NCI-H524 treated with DMSO at 0.1 percent for 48 hours (cell line): ENCODE results near the gene CLASP2.
"Not testable (repeated sequence)": the region's sequence is repeated elsewhere in the genome, so short reads cannot be mapped to it uniquely, and the experiment has no call there.

Source experiments
- DNase-seq: peaks from one replicate; lab custom pipeline; 2025; lab: John Stamatoyannopoulos, UW

CLASP2 gene

DNA sequence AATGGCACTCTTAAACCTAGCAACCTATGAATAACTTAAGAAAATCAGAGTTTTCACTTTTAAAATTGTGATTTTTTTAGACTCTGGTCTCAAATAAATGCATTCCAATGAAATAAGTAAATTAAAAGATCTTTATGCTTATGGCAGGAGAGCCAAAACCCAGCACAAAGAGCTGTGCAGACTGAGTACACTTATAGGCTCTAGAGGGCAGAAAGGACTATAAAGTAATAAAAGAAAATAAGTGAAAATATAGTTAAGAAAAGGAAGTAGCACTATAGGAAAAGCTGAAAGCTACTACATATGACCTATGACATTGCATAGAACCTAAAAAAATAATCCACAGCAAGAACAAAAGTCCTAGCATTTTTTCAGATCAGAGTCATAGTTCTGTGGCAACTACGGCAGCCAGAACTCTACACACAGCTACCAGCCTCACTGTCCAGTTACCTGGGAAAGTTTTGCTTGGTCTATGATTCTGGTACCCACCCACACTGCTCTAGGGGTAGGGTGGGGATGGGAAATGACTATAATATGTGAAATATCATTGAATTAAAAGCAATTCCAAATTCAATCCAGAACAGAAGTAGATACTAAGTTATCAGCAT, 30.5 kb downstream of the CLASP2 start:
- no peak for DNase-seq

DNA sequence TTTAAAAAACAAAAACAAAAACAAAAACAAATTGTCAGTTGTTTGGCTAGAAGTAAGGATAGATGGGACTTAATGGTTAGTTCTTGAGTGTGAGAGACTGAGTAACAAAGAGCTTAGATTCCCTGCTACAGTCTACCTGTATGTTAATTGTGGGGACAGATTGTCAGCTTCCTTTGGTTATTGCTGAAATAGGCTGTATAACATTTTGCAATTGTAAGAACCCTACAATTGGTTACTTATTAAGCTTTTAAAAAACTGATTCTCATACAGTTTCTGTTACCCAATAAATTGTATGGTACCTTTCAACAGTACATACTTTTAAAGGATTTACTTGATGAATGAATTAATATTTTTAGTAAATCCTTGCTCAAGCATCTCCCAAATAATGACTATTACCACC, 35.3 kb downstream of the CLASP2 start:
- DNase-seq: no peak

DNA sequence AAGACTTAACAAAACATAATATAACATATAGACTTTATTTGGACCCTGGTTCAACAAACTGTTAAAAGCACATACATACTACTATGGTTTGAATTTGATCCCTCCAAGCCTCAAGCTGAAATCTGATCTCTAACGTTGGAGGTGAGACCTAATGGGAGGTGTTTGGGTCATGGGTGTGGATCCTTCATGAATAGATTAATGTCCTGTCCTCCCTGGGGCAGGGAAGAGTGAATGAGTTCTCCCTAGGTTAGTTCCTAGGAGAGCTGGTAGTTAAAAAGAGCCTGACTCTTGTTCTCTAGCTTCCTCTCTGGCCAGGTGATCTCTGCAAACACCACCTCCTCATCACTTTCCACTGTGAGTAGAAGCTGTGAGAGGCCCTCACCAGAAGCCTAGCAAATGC, 36.4 kb downstream of the CLASP2 start:
- no peak for DNase-seq

DNA sequence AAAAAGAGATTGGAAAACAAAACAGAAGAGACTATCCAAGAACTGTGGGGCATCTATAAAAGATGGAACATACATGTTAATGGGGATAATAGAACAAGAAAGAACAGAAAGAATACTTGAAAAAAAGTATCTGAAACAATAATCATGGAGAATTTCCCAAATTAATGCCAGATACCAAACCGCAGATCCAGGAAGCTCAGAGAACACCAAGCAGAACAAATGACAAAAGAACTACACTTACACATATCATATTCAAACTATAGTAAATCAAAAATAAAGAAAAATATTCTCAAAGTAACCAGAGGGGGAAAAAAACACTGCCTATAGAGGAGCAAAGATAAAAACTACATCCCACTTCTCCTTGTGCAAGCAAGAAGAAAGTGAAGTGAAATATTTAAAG, 40.0 kb downstream of the CLASP2 start:
- DNase-seq: no peak

DNA sequence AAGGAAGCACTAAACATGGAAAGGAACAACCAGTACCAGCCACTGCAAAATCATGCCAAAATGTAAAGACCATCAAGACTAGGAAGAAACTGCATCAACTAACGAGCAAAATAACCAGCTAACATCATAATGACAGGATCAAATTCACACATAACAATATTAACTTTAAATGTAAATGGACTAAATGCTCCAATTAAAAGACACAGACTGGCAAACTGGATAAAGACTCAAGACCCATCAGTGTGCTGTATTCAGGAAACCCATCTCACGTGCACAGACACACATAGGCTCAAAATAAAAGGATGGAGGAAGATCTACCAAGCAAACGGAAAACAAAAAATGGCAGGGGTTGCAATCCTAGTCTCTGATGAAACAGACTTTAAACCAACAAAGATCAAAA, 44.6 kb downstream of the CLASP2 start:
- not testable (repeated sequence) for DNase-seq

DNA sequence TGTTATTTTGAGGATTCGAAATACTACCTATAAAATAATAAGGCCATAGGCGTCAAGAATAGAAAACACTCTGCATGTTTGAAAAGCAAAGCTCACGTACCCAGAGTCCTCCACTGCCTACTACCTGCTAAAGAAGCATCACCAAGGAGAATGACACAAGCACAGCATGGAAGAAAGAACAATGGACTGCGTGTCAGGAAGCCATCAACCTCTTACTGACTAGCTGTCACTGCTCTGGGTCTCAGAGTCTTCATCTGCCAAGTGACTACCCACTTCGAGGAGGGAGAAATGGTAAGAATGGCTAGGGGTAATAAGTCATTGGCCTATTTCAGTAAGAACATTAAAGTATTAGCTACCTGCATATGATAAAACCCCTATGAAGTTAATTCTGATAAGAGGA, 49.4 kb downstream of the CLASP2 start:
- DNase-seq: no peak

DNA sequence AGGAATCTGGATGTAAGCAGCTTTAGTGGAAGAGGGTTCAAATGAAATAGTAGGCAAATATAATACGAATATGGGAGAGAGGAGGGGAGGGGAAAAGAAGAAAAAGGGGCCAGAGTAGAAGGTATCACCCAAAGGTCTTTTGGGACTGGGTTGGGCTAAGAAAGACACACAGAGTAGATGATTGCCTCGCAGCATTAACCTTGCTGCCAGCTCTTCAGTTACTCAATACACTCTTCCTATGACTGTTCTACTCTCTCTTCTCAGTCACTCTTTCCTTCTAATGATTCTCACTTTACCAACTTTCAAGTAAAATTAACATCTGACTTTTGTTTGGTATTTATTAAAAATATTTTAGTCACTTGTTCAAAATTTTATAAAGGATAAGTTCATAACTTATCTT, 52.8 kb downstream of the CLASP2 start:
- DNase-seq: no peak

DNA sequence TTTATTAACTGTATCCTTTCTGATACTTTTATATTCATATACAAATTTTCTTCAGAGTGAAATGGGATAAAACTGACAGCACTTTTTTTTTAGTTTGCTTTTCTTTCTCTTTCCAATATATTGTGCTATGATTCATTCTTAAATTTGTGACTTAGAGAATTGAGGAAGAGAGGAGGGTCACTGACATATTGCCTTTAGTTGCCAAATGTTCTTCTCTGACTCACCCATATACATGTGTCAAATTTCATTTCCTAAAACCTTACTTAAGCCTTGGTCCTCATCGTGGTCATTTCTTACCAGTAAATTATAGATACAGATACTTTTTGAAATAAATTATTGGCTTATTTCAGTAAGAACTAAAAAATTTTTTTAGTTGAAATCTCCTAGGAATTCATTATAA, 53.9 kb downstream of the CLASP2 start:
- no peak for DNase-seq

DNA sequence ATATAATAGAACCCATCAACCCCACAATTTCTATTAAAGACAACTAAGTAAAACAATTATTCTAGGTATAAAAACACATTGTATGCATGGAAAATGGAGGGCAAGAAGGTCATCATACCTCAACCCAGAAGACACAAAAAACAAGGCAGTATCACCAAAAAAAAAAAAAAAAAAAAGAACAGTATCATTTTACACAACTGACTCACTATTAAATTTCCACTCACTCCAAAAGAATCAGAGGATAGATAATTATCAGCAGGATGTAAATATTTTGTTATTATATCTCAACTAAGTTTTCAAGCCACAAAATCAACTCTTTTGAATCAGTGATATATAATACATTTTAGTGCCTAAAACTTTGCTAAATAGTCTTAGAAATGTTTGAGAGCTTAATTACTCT, 55.0 kb downstream of the CLASP2 start:
- DNase-seq: no peak

DNA sequence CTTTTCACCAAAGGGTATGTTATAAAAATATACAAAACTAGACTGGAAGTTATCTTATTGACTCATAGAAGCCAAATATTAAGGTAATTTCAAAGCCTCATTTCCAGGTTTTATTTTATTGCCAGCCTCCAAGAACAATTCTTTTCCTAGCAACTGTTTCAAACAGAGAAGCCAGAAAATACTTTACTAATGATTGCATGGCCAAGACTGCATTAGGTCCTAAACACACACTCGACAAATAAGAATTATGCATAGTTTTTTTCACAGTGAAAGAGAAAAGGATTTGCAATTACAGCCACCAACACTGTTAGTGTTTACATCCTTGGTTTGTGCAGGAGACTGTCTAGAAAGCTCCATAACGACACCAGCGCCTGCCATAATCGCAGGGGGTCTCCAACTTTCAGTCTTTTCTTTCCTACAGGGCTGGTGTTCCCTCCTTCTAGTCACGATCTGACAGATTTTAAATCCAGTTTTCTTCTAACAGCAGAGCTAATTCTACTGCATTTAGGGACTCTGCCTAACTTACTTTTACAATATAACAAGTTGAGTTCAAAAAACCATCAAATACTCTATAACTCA, 58.1 kb downstream of the CLASP2 start:
- no peak for DNase-seq

DNA sequence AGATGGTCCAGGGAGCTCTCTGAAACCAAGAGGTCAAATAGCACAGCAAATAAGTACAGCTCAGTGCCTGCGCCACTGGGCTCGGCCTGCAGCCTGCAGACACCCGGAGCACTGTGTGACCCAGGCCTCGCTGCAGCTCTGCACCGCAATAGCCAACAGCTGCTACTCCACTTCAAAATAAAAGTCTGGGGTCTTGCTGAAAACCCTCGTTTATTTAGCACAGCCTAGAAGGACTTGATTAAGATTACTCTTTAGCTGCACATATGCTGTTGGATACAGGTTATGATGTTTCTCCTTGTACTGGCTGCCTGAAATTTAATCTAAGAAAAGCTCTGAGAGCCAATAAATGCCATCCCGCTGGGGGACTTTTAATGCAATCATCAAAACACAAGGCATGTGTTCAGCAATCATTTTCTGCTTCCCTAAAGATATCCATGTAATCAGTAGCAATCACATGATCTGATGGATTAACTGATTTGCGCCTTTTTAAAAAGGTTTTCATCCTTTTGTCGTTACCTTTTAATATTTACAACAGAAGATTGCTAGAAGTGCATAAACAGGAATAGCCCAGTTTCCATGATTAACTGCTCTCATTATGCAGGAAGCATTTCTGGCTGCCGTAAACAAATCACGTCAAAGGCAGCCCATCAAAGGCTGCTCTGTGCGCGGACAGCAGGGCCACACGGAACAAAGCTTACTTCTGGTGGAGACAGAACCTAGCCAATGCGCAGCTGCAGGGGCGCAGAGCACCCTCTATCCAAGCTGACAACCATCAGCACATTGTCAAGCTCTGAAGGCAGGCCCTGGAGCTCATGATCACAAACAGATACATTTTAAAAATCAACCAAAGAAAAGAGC, 58.8 kb downstream of the CLASP2 start:
- DNase-seq: peak; percentile 84

DNA sequence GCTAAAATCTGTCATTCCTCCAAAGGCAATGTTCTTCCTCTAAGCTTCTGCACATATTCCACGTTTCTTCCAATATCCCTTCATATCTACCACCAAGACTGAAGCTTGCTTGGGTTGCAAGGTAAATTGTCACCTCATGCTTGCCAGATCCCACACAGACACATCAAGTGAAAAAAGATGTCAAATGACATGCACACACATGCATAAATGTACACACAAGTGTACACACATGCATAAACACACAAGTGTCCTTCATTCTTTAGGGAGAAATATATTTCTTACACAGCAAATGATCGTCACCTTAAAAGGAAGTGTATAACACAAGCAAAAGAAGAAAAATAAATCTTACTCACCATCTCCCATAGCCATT, 59.4 kb downstream of the CLASP2 start:
- no peak for DNase-seq

DNA sequence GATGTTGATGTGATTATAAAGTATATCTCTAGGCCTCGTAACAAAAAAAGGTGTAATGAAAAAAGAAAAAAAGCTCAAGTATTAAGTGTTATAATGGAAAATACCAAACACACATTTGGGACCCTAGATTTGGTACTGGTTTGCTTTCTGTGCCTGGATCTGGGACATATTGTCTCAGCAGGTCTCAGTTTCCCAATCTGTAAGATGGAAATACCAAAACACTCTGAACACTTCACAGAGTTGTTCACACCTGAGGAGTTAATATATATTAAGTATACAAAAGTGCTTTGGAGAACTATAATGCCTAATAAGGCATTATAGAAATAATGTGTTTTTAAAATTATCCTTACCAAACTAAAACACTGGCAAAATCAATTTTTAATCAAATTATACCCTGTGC, 60.0 kb downstream of the CLASP2 start:
- DNase-seq: no peak

DNA sequence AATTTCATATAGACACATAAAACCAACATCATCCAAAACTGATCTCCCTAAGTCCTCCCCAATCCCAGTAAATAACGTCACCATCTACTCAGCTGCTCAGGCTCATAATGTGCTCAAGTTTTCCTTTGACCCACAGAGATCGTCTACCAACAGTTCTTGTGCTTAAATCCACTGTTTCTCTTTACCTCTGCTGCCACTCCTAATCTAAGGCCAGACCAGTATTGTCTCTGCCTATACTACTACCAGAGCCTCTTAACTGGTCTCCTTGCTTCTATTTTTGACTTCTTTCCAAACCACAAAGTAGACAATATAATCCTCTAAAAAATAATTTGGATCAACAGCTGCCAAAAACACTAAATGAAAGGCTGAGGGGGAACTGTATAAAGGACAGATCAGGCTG, 65.3 kb downstream of the CLASP2 start:
- no peak for DNase-seq

DNA sequence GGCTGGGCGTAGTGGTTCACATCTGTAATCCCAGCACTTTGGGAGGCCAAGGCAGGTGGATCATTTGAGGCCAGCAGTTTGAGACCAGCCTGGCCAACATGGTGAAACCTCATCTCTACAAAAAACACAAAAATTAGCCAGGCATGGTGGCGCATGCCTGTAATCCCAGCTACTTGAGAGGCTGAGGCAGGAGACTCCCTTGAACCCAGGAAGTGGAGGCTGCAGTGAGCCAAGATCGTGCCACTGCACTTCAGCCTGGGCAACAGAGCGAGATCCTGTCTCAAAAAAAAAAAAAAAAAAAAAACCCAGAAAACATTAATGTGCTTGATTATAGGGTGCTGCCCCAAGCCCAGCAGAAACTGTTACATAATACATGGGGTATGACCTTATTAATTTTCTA, 67.0 kb downstream of the CLASP2 start:
- not testable (repeated sequence) for DNase-seq

DNA sequence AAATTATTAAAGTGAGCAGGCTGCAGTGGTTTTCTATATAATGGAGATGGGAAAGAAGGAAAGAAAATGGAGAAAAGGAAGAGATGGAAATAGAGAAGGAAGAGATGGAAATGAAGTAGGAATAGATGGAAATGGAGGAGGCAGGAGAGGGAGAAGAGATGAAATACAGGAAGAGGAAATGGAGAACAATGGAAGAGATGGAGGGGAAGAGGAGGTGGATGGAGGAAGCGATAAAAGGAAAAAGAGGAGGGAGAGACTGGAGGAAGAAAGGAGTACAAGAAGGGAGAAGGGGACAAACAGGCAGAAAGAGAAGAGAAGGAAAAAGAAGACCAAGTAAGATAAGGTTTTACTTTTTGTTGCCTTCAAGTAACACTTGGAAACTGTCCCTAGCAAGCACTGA, 67.6 kb downstream of the CLASP2 start:
- DNase-seq: no peak

DNA sequence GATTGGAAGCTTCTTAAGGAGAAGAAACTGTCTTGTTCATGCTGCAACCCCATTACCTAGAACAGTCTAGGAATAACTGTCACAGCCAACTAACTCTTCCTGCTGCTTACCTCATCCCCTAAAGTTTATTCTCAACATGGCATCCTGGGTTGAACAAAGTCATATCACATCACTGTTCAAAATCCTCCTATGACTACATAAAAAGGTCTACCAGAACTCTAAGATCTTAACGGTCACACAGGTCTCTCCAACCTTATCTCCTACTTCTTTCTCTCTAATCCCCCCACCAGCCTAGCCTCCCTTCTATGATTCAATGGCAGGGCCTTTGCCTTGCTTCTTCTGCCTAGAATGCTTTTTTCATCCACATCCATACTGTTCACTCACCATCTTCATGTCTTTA, 69.3 kb downstream of the CLASP2 start:
- no peak for DNase-seq

DNA sequence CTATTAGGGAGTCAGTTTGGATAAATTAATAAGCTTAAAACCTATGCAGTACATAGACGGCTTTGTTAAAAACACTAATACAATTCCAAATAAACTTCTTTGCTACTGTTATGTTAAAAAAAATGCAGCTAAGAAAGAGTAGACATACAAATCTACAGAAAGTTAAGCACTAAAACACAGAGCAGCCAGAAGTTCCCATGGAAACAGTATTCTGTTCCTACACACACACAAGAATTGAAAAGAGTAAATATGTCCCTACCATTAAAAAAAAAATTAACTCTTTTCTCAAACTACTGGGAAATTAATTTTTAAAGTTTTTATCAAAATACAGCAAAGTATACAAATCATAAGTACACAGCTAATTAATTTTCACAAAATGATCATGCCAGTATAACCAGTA, 71.6 kb downstream of the CLASP2 start:
- DNase-seq: no peak

DNA sequence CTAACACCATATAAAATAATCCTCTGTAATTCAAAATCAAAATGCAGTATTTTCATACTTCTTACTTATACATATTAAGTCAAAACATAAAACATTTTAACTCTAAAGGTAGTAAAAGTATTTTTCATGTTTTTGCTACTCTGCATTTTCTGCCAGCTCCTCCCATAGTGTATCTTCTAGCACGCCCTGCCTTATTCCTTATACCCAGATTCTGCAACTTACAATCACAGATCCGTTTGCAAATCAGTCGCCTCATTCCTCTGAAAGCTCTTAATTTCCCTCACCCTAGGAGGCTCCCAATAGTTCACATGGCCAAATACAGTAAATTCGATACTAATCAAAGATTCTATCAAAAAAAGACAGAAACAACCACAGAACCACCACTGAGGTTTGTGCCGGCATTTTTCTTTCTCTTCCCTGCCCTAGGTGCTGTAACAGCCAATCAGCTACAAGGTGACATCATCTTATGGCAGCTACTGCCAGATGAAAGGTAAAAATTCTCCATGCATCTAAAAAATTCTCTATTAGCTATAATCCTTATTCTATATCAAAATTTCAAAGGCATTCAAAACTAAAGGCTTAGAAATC, 72.9 kb downstream of the CLASP2 start:
- DNase-seq: no peak

DNA sequence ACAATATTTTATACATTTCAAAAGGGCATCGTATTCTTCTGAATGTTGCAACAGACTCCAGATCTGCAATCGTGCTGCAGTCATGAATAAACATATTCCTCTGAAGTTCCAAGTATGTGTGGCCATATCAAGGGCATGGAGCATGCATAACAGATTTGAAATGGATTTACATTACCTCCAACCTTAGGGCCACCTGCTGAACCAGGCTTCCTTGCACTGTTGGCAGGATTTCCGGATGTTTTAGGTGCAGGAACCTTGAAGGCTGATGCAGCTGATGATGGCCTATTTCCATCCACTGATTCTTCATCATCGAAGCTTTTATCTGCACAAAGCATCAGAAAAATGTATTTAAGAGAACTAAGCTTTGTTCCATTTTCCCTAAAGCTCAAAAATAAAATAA, 73.5 kb downstream of the CLASP2 start:
- DNase-seq: no peak

DNA sequence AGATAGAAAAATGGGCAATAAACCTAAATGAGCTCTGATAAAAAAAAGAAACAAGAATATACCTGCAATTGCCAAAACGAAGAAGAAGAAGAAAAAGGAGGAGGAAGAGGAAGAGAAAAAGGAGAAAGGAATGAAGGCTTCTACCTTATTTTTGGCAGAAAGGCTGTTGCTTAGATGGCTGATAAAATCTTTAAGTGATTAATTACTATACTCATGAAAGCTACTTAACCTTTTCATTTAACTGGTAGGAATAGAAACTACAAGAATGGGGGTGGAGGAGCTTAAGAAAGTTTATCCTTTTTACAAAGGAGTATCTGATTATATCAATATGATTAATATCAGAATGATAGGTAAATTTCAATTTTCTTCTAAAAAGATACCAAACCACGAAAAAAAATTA, 75.2 kb downstream of the CLASP2 start:
- no peak for DNase-seq

DNA sequence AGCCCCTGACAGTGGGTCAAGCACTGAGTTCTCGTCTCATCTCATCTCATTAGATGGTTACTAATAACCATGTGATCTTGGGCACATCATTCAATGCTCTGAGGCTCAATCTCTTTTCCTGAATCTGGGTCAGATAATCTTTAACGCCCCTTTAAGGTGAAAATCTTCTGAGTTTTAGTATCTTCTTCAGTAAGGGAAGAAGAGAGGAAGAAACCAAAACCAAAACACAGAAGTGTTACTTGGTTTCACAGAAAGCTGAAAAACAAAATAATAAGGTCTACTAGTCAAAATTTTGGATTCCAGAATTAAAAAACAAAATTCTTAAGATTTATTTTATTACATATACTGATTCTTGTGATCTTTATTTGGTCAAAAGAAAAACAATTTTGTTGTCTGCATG, 78.2 kb downstream of the CLASP2 start:
- DNase-seq: no peak

DNA sequence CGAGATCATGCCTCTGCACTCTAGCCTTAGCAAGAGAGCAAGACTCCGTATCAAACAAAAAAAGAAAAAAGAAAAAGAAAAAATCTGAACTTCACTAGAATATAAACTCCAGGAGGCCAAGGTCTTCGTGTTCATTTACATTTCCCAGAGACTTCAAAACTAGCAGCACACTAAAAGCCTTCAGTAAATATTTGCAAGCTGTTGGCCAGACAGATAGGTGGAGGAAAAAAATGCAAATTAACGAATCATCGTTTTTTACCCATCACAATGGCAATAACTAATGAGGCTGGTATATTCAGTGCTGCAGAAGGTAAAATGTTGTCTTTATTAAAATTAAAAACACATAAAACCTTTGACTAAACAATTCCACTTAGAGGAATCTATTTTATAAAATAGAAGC, 80.6 kb downstream of the CLASP2 start:
- DNase-seq: no peak
